Eye (tissue), 1 donor: Measurements from ENCODE around the gene FAM120B.

ENCODE experiments used
- DNase-seq: peaks from one replicate; pipeline ENCODE4 v3.0.0-alpha.2; 2015

Gene FAM120B

GRCh38 chr6:170272341-170273065 is 34.1 kb upstream of the FAM120B start:
- no peak for DNase-seq

- DNase-seq = no peak
These were observed 33.4 kb upstream of the FAM120B start for GRCh38 chr6:170273191-170273590.

- no peak for DNase-seq
These were observed 32.9 kb upstream of the FAM120B start for GRCh38 chr6:170273681-170274080.

GRCh38 chr6:170274713-170275560 is 31.6 kb upstream of the FAM120B start:
- no peak for DNase-seq

GRCh38 chr6:170276369-170277057 is 30.0 kb upstream of the FAM120B start:
- no peak for DNase-seq

GRCh38 chr6:170277893-170278742 is 28.4 kb upstream of the FAM120B start:
- DNase-seq = no peak

- no peak for DNase-seq
These were observed 27.8 kb upstream of the FAM120B start for GRCh38 chr6:170278743-170279094.

- no peak for DNase-seq
These were observed 27.1 kb upstream of the FAM120B start for GRCh38 chr6:170279426-170279825.

- peak; percentile 75 for DNase-seq
These were observed 26.4 kb upstream of the FAM120B start for GRCh38 chr6:170279977-170280688.

GRCh38 chr6:170280689-170281045 is 25.9 kb upstream of the FAM120B start:
- no peak for DNase-seq

- no peak for DNase-seq
These were observed 24.9 kb upstream of the FAM120B start for GRCh38 chr6:170281331-170282292.

GRCh38 chr6:170282512-170283158 is 23.9 kb upstream of the FAM120B start:
- DNase-seq = no peak

- DNase-seq = no peak
These were observed 23.1 kb upstream of the FAM120B start for GRCh38 chr6:170283212-170284081.

GRCh38 chr6:170284126-170284773 is 22.3 kb upstream of the FAM120B start:
- DNase-seq = no peak

GRCh38 chr6:170284866-170285469 is 21.6 kb upstream of the FAM120B start:
- DNase-seq = no peak

- no peak for DNase-seq
These were observed 21.1 kb upstream of the FAM120B start for GRCh38 chr6:170285482-170285881.

GRCh38 chr6:170286246-170286933 is 20.2 kb upstream of the FAM120B start:
- DNase-seq = peak; percentile 94

- no peak for DNase-seq
These were observed 19.7 kb upstream of the FAM120B start for GRCh38 chr6:170286934-170287265.
